Measurements from ENCODE around the gene SPRR3. TPM values are rescaled to one million over a fixed set of nuclear protein-coding genes. Genes with fewer than 3 reads are reported as not detected.

SPRR3 gene, protein sequence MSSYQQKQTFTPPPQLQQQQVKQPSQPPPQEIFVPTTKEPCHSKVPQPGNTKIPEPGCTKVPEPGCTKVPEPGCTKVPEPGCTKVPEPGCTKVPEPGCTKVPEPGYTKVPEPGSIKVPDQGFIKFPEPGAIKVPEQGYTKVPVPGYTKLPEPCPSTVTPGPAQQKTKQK
- total RNA-seq: not detected
- not detected for polyA plus RNA-seq

DNA sequence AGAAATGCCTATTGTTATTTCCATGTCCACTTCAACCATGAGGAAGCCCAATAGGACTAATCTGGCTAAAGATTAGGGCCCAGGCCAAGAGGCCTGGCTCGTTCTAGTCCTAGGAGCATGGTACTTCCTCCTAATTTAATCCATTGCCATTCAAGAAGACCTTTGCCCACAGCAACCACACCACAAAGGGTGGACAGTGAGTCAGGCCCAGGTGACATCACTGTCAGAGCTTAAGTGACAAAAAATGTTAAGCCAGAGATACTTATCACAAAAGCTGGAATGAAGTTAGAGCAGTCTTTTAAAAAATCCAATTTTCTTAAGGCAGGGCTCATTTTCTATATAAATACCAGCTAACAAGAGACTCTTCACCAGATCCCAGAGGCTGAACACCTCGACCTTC is at the start of gene SPRR3:
Gene SPRR3 (plus strand): TSS at position 368 of the 400 bp plus-strand sequence. CDS start 1,272 bp downstream, outside the sequence.
- no peaks in the 10 kb centered on the region for H3K4me1 Mint-ChIP-seq
- H3K9me3 Mint-ChIP-seq: peaks cover 0 to 9% (median 2%) of the 10 kb centered on the region in 5 donors
- H3K27me3 ChIP-seq (ENCODE audit: insufficient read depth, low read length, poor library complexity, severe bottlenecking): no peaks in the 10 kb centered on the region
- H3K36me3 ChIP-seq (ENCODE audit: insufficient read depth, low read length): no peaks in the 10 kb centered on the region
- POLR2A ChIA-PET: no interaction called here
- DNase-seq: no peak
- H3K36me3 Mint-ChIP-seq: no peaks in the 10 kb centered on the region
- H3K27ac ChIP-seq (ENCODE audit: low read depth, low read length): no peak within 1 kb of the TSS
- H3K4me1 ChIP-seq (ENCODE audit: insufficient read depth, low read length): no peaks in the 10 kb centered on the region
- H3K27ac Mint-ChIP-seq: peak within 1 kb of the TSS in 1 of 8 donors; percentile 28
- no peak within 1 kb of the TSS for H3K4me3 ChIP-seq (ENCODE audit: low read length)
- no peaks in the 10 kb centered on the region for H3K9me3 ChIP-seq (ENCODE audit: low read length)
- no peak within 1 kb of the TSS for H3K4me3 Mint-ChIP-seq
- CTCF ChIA-PET: no interaction called here
- peaks cover 4 to 30% of the 10 kb centered on the region in 2 donors for H3K27me3 Mint-ChIP-seq

DNA sequence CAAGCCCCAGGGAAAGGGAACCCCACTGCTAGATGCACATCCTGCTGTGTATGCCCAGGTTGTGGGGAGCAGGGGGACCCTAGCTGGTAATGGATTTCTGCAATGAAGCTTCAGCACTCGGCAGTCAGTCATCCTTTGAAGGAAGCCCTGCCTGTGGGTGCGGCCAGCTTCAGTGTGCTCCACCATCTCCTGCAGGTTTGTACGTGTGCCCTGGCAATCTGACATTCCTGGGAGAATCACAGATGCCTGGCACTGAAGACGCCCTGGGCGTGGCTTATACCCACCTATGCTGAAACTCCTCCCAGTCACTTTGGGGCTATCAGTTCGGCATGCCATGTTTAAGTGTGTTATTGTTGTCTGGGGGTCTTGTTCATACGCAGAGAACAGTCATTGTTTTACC is 47.8 kb upstream of the SPRR3 start:
- no peak for DNase-seq
- H3K4me3 Mint-ChIP-seq: no peak overlapping the region
- Histone ChIP-seq H3K4me1 (ENCODE audit: insufficient read depth, low read length) (no peaks in the 10 kb centered on the region), H3K4me3 (ENCODE audit: low read length) (no peak overlapping the region), H3K27ac (ENCODE audit: low read depth, low read length) (no peak overlapping the region), H3K36me3 (ENCODE audit: insufficient read depth, low read length) (no peaks in the 10 kb centered on the region), H3K27me3 (ENCODE audit: insufficient read depth, low read length, poor library complexity, severe bottlenecking) (no peaks in the 10 kb centered on the region), H3K9me3 (ENCODE audit: low read length) (no peaks in the 10 kb centered on the region)
- H3K27ac Mint-ChIP-seq: no peak overlapping the region
- H3K4me1 Mint-ChIP-seq: no peaks in the 10 kb centered on the region
- no peaks in the 10 kb centered on the region for H3K36me3 Mint-ChIP-seq
- ChIA-PET POLR2A (no interaction called here), CTCF (no interaction called here)
- H3K27me3 Mint-ChIP-seq: peaks cover 6 to 9% of the 10 kb centered on the region in 2 donors
- peaks cover 0 to 1% (median 0%) of the 10 kb centered on the region in 5 donors for H3K9me3 Mint-ChIP-seq

DNA sequence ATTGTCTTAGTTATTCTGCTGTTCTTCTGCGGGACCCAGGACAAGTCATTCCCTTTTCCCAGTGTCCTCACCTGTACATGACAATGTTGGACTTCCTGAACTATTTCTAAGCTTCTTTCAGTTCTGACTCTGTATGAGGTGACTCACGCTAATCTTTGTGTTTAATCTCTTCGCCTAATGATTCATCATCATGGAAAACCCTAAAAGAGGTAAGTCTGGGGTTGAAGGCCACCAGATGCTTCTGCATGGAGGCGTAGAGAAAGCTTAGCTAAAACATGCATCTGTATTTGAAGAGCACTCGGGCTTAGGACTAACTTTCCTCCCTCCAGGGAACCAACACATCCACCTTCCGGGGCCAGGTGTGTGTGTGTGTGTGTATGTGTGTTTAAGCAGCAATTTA is 47.1 kb upstream of the SPRR3 start:
- Histone ChIP-seq H3K36me3 (ENCODE audit: insufficient read depth, low read length) (no peaks in the 10 kb centered on the region), H3K27ac (ENCODE audit: low read depth, low read length) (no peak overlapping the region), H3K4me1 (ENCODE audit: insufficient read depth, low read length) (no peaks in the 10 kb centered on the region), H3K9me3 (ENCODE audit: low read length) (no peaks in the 10 kb centered on the region), H3K4me3 (ENCODE audit: low read length) (no peak overlapping the region), H3K27me3 (ENCODE audit: insufficient read depth, low read length, poor library complexity, severe bottlenecking) (no peaks in the 10 kb centered on the region)
- peaks cover 0 to 1% (median 0%) of the 10 kb centered on the region in 5 donors for H3K9me3 Mint-ChIP-seq
- ChIA-PET POLR2A (no interaction called here), CTCF (no interaction called here)
- H3K27me3 Mint-ChIP-seq: peaks cover 3 to 9% of the 10 kb centered on the region in 2 donors
- no peak overlapping the region for H3K4me3 Mint-ChIP-seq
- no peaks in the 10 kb centered on the region for H3K36me3 Mint-ChIP-seq
- H3K4me1 Mint-ChIP-seq: no peaks in the 10 kb centered on the region
- H3K27ac Mint-ChIP-seq: no peak overlapping the region
- DNase-seq: no peak

DNA sequence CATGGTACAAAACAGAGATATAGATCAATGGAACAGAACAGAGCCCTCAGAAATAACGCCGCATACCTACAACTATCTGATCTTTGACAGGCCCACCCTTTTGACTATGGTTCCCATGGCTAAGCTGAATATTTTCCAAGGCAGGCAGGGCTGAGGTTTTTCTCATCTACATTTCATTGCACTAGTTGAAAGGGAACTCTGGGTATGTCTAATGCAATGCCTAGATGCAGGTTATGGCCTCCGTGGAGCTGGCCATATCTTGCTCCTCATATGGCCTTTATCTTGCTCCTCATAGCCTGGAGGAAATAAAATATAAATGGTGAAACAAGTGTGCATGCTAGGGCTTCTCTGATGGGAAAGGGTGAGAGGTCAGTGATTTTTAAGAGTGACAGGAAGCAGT is 44.0 kb upstream of the SPRR3 start:
- no peaks in the 10 kb centered on the region for H3K9me3 Mint-ChIP-seq
- H3K36me3 Mint-ChIP-seq: no peaks in the 10 kb centered on the region
- no peaks in the 10 kb centered on the region for H3K36me3 ChIP-seq (ENCODE audit: insufficient read depth, low read length)
- no peak overlapping the region for H3K4me3 ChIP-seq (ENCODE audit: low read length)
- ChIA-PET POLR2A (no interaction called here), CTCF (no interaction called here)
- H3K9me3 ChIP-seq (ENCODE audit: low read length): no peaks in the 10 kb centered on the region
- H3K4me1 ChIP-seq (ENCODE audit: insufficient read depth, low read length): no peaks in the 10 kb centered on the region
- H3K4me3 Mint-ChIP-seq: no peak overlapping the region
- H3K27ac Mint-ChIP-seq: no peak overlapping the region
- H3K27me3 Mint-ChIP-seq: peaks cover 0 to 12% of the 10 kb centered on the region in 2 donors
- DNase-seq: no peak
- H3K27me3 ChIP-seq (ENCODE audit: insufficient read depth, low read length, poor library complexity, severe bottlenecking): peaks cover 5% of the 10 kb centered on the region
- H3K4me1 Mint-ChIP-seq: no peaks in the 10 kb centered on the region
- H3K27ac ChIP-seq (ENCODE audit: low read depth, low read length): no peak overlapping the region

DNA sequence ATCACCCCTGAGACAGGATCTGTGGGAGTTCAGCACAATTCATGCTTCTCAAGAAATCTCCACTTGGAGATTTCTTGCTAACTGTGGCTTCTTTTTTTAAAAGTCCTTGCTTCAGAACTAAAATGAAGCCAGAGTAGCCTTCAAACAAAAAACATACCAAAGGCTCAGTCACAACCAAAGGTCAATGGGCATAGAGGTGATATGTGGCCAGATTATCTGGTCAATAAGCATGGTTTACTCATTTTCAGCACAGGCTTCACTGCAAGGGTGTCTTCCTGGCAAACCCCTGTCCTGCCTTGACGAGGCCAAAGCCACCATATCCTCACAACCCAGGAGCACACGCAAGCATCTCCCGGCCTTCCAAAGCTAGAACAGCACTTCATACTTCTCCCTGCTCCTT is 42.3 kb upstream of the SPRR3 start:
- H3K9me3 ChIP-seq (ENCODE audit: low read length): no peaks in the 10 kb centered on the region
- no peaks in the 10 kb centered on the region for H3K4me1 ChIP-seq (ENCODE audit: insufficient read depth, low read length)
- no peaks in the 10 kb centered on the region for H3K4me1 Mint-ChIP-seq
- H3K36me3 Mint-ChIP-seq: no peaks in the 10 kb centered on the region
- H3K27ac ChIP-seq (ENCODE audit: low read depth, low read length): no peak overlapping the region
- H3K27ac Mint-ChIP-seq: no peak overlapping the region
- H3K27me3 ChIP-seq (ENCODE audit: insufficient read depth, low read length, poor library complexity, severe bottlenecking): peaks cover 5% of the 10 kb centered on the region
- no peaks in the 10 kb centered on the region for H3K36me3 ChIP-seq (ENCODE audit: insufficient read depth, low read length)
- no peak overlapping the region for H3K4me3 Mint-ChIP-seq
- no peak for DNase-seq
- POLR2A ChIA-PET: no interaction called here
- no peaks in the 10 kb centered on the region for H3K9me3 Mint-ChIP-seq
- no peak overlapping the region for H3K4me3 ChIP-seq (ENCODE audit: low read length)
- CTCF ChIA-PET: no interaction called here
- H3K27me3 Mint-ChIP-seq: peaks cover 1 to 17% of the 10 kb centered on the region in 2 donors

DNA sequence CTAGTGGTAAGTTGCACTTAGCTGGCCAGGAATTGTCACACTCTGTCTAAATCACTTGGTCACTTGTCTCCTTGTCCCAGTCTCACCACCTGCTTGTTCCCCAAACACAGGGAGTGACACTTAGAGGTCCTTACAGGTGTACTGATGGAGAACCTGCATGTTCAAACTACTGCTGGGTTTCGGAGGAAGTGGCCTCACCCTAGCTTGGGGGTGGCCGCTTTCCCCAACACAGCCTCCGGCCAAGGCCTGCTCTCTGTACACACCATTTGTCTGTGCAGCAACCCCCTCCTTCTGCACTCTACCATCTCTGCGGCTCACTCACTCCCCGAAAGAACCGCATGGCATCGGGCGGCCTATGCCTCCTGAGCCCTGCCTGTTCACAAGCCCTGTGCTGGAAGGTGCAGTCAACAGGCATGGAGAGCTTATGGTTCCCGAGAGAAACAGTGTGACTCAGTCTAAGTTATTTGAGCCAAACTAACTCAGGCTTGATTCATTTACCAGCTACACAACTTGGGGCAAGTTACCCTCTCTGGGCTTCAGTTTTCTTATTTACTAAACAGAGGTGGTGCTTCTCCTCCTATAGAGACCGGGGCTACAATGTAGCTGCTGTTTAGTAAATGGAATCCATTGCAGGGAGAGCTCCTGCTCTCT is 41.6 kb upstream of the SPRR3 start:
- POLR2A ChIA-PET: no interaction called here
- Mint-ChIP-seq H3K4me1 (no peaks in the 10 kb centered on the region), H3K36me3 (no peaks in the 10 kb centered on the region), H3K27ac (no peak overlapping the region), H3K27me3 (peaks cover 1 to 18% of the 10 kb centered on the region in 2 donors), H3K9me3 (no peaks in the 10 kb centered on the region), H3K4me3 (no peak overlapping the region)
- Histone ChIP-seq H3K4me3 (ENCODE audit: low read length) (no peak overlapping the region), H3K27me3 (ENCODE audit: insufficient read depth, low read length, poor library complexity, severe bottlenecking) (peaks cover 5% of the 10 kb centered on the region), H3K36me3 (ENCODE audit: insufficient read depth, low read length) (no peaks in the 10 kb centered on the region), H3K9me3 (ENCODE audit: low read length) (no peaks in the 10 kb centered on the region), H3K27ac (ENCODE audit: low read depth, low read length) (no peak overlapping the region), H3K4me1 (ENCODE audit: insufficient read depth, low read length) (no peaks in the 10 kb centered on the region)
- CTCF ChIA-PET: no interaction called here
- no peak for DNase-seq

DNA sequence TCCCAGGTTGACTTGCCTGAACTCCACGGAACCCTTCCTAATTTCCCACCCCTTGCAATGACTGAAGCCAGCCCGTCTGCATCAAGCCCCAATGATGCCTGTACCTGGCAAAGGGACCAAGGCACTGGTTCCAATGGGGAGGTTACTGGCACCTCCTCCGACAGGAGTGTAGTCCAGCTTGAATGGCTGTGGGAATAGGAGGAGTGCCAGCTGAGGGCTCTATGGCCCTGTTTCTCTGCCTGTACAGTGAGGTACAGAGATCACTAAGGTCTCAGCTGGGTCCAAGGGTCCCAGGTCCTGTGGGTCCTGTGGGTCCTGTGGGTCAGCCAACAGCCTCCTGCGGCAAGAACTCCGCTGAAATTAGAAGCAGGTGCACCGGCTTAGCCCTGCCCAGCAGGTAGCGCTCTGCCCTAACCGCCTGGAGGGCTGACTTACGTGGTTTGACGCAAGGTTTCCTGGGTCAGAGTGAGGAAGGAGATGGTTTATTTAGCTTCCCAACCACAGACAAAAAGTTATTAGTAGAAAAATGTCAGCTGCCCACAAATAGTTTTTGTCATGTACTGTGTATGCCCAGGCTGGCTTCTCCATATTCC is 41.0 kb upstream of the SPRR3 start:
- Mint-ChIP-seq H3K36me3 (no peaks in the 10 kb centered on the region), H3K4me3 (no peak overlapping the region), H3K27me3 (peaks cover 1 to 24% of the 10 kb centered on the region in 2 donors), H3K4me1 (no peaks in the 10 kb centered on the region), H3K9me3 (no peaks in the 10 kb centered on the region), H3K27ac (no peak overlapping the region)
- H3K27me3 ChIP-seq (ENCODE audit: insufficient read depth, low read length, poor library complexity, severe bottlenecking): peaks cover 5% of the 10 kb centered on the region
- ChIA-PET CTCF (no interaction called here), POLR2A (no interaction called here)
- no peaks in the 10 kb centered on the region for H3K36me3 ChIP-seq (ENCODE audit: insufficient read depth, low read length)
- H3K4me3 ChIP-seq (ENCODE audit: low read length): no peak overlapping the region
- H3K27ac ChIP-seq (ENCODE audit: low read depth, low read length): no peak overlapping the region
- H3K4me1 ChIP-seq (ENCODE audit: insufficient read depth, low read length): no peaks in the 10 kb centered on the region
- no peaks in the 10 kb centered on the region for H3K9me3 ChIP-seq (ENCODE audit: low read length)
- no peak for DNase-seq

DNA sequence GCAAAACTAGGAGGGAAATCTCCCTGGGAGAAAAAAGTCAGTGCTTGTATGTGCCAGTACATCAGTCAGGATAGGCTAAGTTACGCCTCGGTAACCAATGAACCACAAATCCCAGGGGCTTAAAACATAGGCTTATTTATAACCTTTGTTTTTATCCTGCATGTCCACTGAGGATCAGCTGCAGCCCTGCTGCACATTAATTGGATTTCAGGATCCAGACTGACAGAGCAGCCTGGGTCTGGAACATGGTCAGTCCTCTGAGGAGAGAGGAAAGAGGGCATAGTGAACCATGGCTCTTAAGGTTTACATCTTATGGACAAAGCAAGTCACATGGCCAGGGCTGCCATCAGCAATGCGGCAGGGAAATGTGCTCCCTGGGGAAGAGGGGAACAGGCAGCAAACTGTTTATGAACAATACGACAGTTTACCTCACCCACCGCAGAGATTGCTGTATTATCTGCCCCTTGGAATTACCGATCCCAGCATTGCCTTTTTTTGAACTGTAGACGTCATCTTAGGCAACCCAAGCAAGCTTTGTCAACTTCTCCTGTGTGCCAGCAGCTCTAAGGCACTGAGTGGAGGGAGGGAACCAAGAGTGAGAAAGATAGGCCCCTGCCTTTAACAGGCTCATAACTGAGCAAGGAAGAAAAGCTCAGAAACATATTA is 40.2 kb upstream of the SPRR3 start:
- peaks cover 1 to 31% of the 10 kb centered on the region in 2 donors for H3K27me3 Mint-ChIP-seq
- no peak overlapping the region for H3K27ac Mint-ChIP-seq
- ChIA-PET POLR2A (no interaction called here), CTCF (no interaction called here)
- Histone ChIP-seq H3K27me3 (ENCODE audit: insufficient read depth, low read length, poor library complexity, severe bottlenecking) (peaks cover 5% of the 10 kb centered on the region), H3K27ac (ENCODE audit: low read depth, low read length) (no peak overlapping the region), H3K36me3 (ENCODE audit: insufficient read depth, low read length) (no peaks in the 10 kb centered on the region), H3K4me1 (ENCODE audit: insufficient read depth, low read length) (no peaks in the 10 kb centered on the region), H3K4me3 (ENCODE audit: low read length) (no peak overlapping the region), H3K9me3 (ENCODE audit: low read length) (no peaks in the 10 kb centered on the region)
- no peaks in the 10 kb centered on the region for H3K36me3 Mint-ChIP-seq
- no peaks in the 10 kb centered on the region for H3K4me1 Mint-ChIP-seq
- no peak for DNase-seq
- H3K4me3 Mint-ChIP-seq: no peak overlapping the region
- no peaks in the 10 kb centered on the region for H3K9me3 Mint-ChIP-seq
